ENCODE results near the gene CNKSR3.

GRCh38 chr6:154383273-154383672 is 127.2 kb downstream of the CNKSR3 start:
- no peak for TF ChIP-seq CTCF (IDR thresholded peaks at IDR 0.05)
- TF ChIP-seq EZH2phosphoT487 (IDR thresholded peaks at IDR 0.05), result no peak
